Bronchial epithelial cell (primary cell): ENCODE data around the gene TDRD15. TPM values are rescaled to one million over a fixed set of nuclear protein-coding genes. Genes with fewer than 3 reads are reported as not detected.
"Not testable (repeated sequence)": the region's sequence is repeated elsewhere in the genome, so short reads cannot be mapped to it uniquely, and the experiment has no call there.

Experiments
- DNase-seq: peaks from one replicate; pipeline ENCODE4 v3.0.0-alpha.2; 2010; ENCODE audit warnings: low read depth
- FAIRE-seq: peaks from 2 replicates; lab custom pipeline; 2011; peaks lifted over from hg19 to GRCh38; lab: Jason Lieb, UNC
- H3K27me3 ChIP-seq: 2 replicates; pipeline ENCODE4 v1.5.1; 2011; ENCODE audit warnings: low read length; ENCODE audit not compliant: control insufficient read depth, insufficient read depth
- H3K36me3 ChIP-seq: 2 replicates; pipeline ENCODE4 v1.5.1; 2011; ENCODE audit warnings: low read length; ENCODE audit not compliant: control insufficient read depth, insufficient read depth
- H3K4me3 ChIP-seq: 2 replicates; pipeline ENCODE4 v1.5.1; 2011; ENCODE audit warnings: mild to moderate bottlenecking, low read depth, low read length, control low read depth
- CTCF ChIP-seq: IDR thresholded peaks from 2 replicates; pipeline ENCODE4 v1.5.1; 2011; ENCODE audit warnings: mild to moderate bottlenecking, moderate library complexity, low read length, control low read depth, inconsistent platforms; ENCODE audit not compliant: insufficient read depth, severe bottlenecking
- total RNA-seq: library from RNA; depleted of rRNA; stranded (reverse); fragments of >200 nt; gene quantifications from 2 replicates; pipeline ENCODE4 v1.2.1, GENCODE V29; 2014

The TDRD15 gene
- total RNA-seq, 1 donor from 2014 or later, result not detected

GRCh38 chr2:21131861-21132260 is 8.1 kb downstream of the TDRD15 start:
- Histone ChIP-seq H3K27me3 (no peaks in the 10 kb centered on the region), H3K4me3 (no peak overlapping the region), H3K36me3 (no peaks in the 10 kb centered on the region)
- FAIRE-seq (no peak), DNase-seq (no peak)
- no peak for TF ChIP-seq CTCF

- DNase-seq (no peak), FAIRE-seq (no peak)
- TF ChIP-seq CTCF, result no peak
These were observed 11.8 kb downstream of the TDRD15 start for GRCh38 chr2:21135585-21135984.

GRCh38 chr2:21142149-21142548 is 18.4 kb downstream of the TDRD15 start:
- DNase-seq (peak; percentile 30), FAIRE-seq (no peak)
- no peak for TF ChIP-seq CTCF
- no peak overlapping the region for H3K4me3 ChIP-seq
- no peaks in the 10 kb centered on the region for H3K36me3 ChIP-seq
- no peaks in the 10 kb centered on the region for H3K27me3 ChIP-seq

More at GRCh38 chr2:21135585-21135984, 11.8 kb downstream of the TDRD15 start:
- no peak overlapping the region for H3K4me3 ChIP-seq
- H3K27me3 ChIP-seq, result no peaks in the 10 kb centered on the region
- no peaks in the 10 kb centered on the region for H3K36me3 ChIP-seq

- H3K27me3 ChIP-seq, result no peaks in the 10 kb centered on the region
- TF ChIP-seq CTCF, result no peak
- FAIRE-seq, result no peak
These were observed 22.9 kb downstream of the TDRD15 start for GRCh38 chr2:21146638-21147037.

GRCh38 chr2:21148718-21149117 is 24.9 kb downstream of the TDRD15 start:
- Histone ChIP-seq H3K27me3 (no peaks in the 10 kb centered on the region), H3K4me3 (no peak overlapping the region), H3K36me3 (no peaks in the 10 kb centered on the region)
- no peak for FAIRE-seq
- no peak for TF ChIP-seq CTCF
- DNase-seq, result no peak

More at GRCh38 chr2:21146638-21147037, 22.9 kb downstream of the TDRD15 start:
- DNase-seq, result peak; percentile 56
- H3K4me3 ChIP-seq, result no peak overlapping the region
- H3K36me3 ChIP-seq, result no peaks in the 10 kb centered on the region

GRCh38 chr2:21151234-21151633 is 27.5 kb downstream of the TDRD15 start:
- not testable (repeated sequence) for H3K27me3 ChIP-seq, H3K36me3 ChIP-seq, H3K4me3 ChIP-seq, DNase-seq, FAIRE-seq
